Fibroblast of skin of abdomen (primary cell): ENCODE data around the gene RAVER1. TPM values are rescaled to one million over a fixed set of nuclear protein-coding genes. Genes with fewer than 3 reads are reported as not detected.
"Not testable (repeated sequence)": the region's sequence is repeated elsewhere in the genome, so short reads cannot be mapped to it uniquely, and the experiment has no call there.

ENCODE experiments used
- DNase-seq: peaks from one replicate; pipeline ENCODE4 v3.0.0-alpha.2; 2013
- polyA plus RNA-seq, 2 experiments: library from polyadenylated mRNA; unstranded; fragments of 120-200 nt; gene quantifications; one replicate each; pipeline ENCODE4 v1.2.1, GENCODE V29; 2013; ENCODE audit not compliant: insufficient read length in 2 of 2

The RAVER1 gene
- 42.3 TPM for polyA plus RNA-seq (2013, experiment 1 of 2; ENCODE audit: insufficient read length)
- polyA plus RNA-seq (2013, experiment 2 of 2; ENCODE audit: insufficient read length): 45.3 TPM

GRCh38 chr19:10332965-10333757 is at the start of gene RAVER1:
Gene RAVER1 (minus strand): TSS chr19:10333529. CDS start chr19:10333507, 22 bp downstream.
- DNase-seq: peak; percentile 97

- DNase-seq: not testable (repeated sequence)
Observed at GRCh38 chr19:10383223-10383499, 49.8 kb upstream of the RAVER1 start.

- peak; percentile 99 for DNase-seq
Observed at GRCh38 chr19:10380313-10381102, 47.2 kb upstream of the RAVER1 start, which contains the start of gene TYK2. Gene TYK2 (minus strand): TSS chr19:10380572. CDS start chr19:10378406, 2,166 bp downstream.

GRCh38 chr19:10379880-10380312 is 46.6 kb upstream of the RAVER1 start:
- no peak for DNase-seq

- no peak for DNase-seq
Observed at GRCh38 chr19:10378124-10378523, 44.8 kb upstream of the RAVER1 start.

GRCh38 chr19:10377140-10377640 is 43.9 kb upstream of the RAVER1 start:
- not testable (repeated sequence) for DNase-seq

- DNase-seq: no peak
Observed at GRCh38 chr19:10374931-10375330, 41.6 kb upstream of the RAVER1 start.

- no peak for DNase-seq
Observed at GRCh38 chr19:10372690-10373089, 39.4 kb upstream of the RAVER1 start.

- no peak for DNase-seq
Observed at GRCh38 chr19:10368101-10368803, 34.9 kb upstream of the RAVER1 start.

- DNase-seq: not testable (repeated sequence)
Observed at GRCh38 chr19:10366950-10367512, 33.7 kb upstream of the RAVER1 start.

- DNase-seq: no peak
Observed at GRCh38 chr19:10365518-10365917, 32.2 kb upstream of the RAVER1 start.

- DNase-seq: no peak
Observed at GRCh38 chr19:10364644-10365043, 31.3 kb upstream of the RAVER1 start.

GRCh38 chr19:10363789-10364281 is 30.5 kb upstream of the RAVER1 start:
- no peak for DNase-seq

GRCh38 chr19:10362259-10362658 is 28.9 kb upstream of the RAVER1 start:
- no peak for DNase-seq

GRCh38 chr19:10361569-10362011 is 28.3 kb upstream of the RAVER1 start:
- no peak for DNase-seq

- no peak for DNase-seq
Observed at GRCh38 chr19:10356431-10356830, 23.1 kb upstream of the RAVER1 start.

GRCh38 chr19:10353793-10354391 is 20.6 kb upstream of the RAVER1 start:
- peak; percentile 22 for DNase-seq

- no peak for DNase-seq
Observed at GRCh38 chr19:10352764-10353671, 19.7 kb upstream of the RAVER1 start.

GRCh38 chr19:10346509-10346908 is 13.2 kb upstream of the RAVER1 start:
- DNase-seq: no peak

- no peak for DNase-seq
Observed at GRCh38 chr19:10344780-10345179, 11.5 kb upstream of the RAVER1 start.

- no peak for DNase-seq
Observed at GRCh38 chr19:10343495-10343894, 10.2 kb upstream of the RAVER1 start.
